Measurements from ENCODE around the gene RARS2.

GRCh38 chr6:87575423-87575822 is 14.4 kb downstream of the RARS2 start:
- no peak for TF ChIP-seq CTCF (IDR thresholded peaks at IDR 0.05)
- no peak for TF ChIP-seq POLR2A (IDR thresholded peaks at IDR 0.05)
